Measurements from ENCODE around the gene SREBF2. TPM values are rescaled to one million over a fixed set of nuclear protein-coding genes. Genes with fewer than 3 reads are reported as not detected.

Gene SREBF2
- total RNA-seq, 1 experiment from 2014 or later: 40.0 TPM

GRCh38 chr22:41932353-41932752 lies 99.4 kb downstream of the SREBF2 start:
- H3K36me3 ChIP-seq (ENCODE audit: low read depth, low read length): no peaks in the 10 kb centered on the region
- H2AFZ ChIP-seq (ENCODE audit: low read length): no peak overlapping the region
- H3K79me2 ChIP-seq (ENCODE audit: low read length): no peaks in the 10 kb centered on the region
- no peak for TF ChIP-seq EZH2 (IDR thresholded peaks at IDR 0.05; ENCODE audit: low read length, unreplicated experiment)
- no peak for TF ChIP-seq CTCF (conservative IDR thresholded peaks at IDR 0.05; ENCODE audit: low read depth, low read length)
- H4K20me1 ChIP-seq (ENCODE audit: low read length): no peaks in the 10 kb centered on the region
- no peaks in the 10 kb centered on the region for H3F3A ChIP-seq (ENCODE audit: low read length, unreplicated experiment)
- no peak overlapping the region for H3K4me3 ChIP-seq (ENCODE audit: low read length)
- intact Hi-C loops (cut with micrococcal nuclease): no loop called here
- no peak overlapping the region for H3K9ac ChIP-seq (ENCODE audit: low read length)
- DNase-seq (no peak), ATAC-seq (no peak)
- CTCF ChIA-PET: no interaction called here
- no peaks in the 10 kb centered on the region for H3K9me2 ChIP-seq (replicated peaks; ENCODE audit: low read length)
- POLR2A ChIA-PET (ENCODE audit: unreplicated experiment): no interaction called here
- no peaks in the 10 kb centered on the region for H3K27me3 ChIP-seq (ENCODE audit: low read length)
- H3K4me1 ChIP-seq (ENCODE audit: insufficient read depth, low read length): no peaks in the 10 kb centered on the region
- no peak overlapping the region for H3K27ac ChIP-seq (ENCODE audit: low read length)
- H3K9me3 ChIP-seq (ENCODE audit: low read length): no peaks in the 10 kb centered on the region
- no peak overlapping the region for H3K4me2 ChIP-seq (ENCODE audit: low read length)
- BruUV-seq (replicated peaks): no TSS peak

- ChIA-PET POLR2A (ENCODE audit: unreplicated experiment) (no interaction called here), CTCF (no interaction called here)
- no peak overlapping the region for H3K27ac ChIP-seq (ENCODE audit: low read length)
- H3K9me3 ChIP-seq (ENCODE audit: low read length): no peaks in the 10 kb centered on the region
- no peaks in the 10 kb centered on the region for H3K9me2 ChIP-seq (replicated peaks; ENCODE audit: low read length)
- H3K4me3 ChIP-seq (ENCODE audit: low read length): no peak overlapping the region
- no TSS peak for BruUV-seq (replicated peaks)
- intact Hi-C loops (cut with micrococcal nuclease): no loop called here
- no peak overlapping the region for H3K9ac ChIP-seq (ENCODE audit: low read length)
- H3K4me2 ChIP-seq (ENCODE audit: low read length): no peak overlapping the region
- no peak for ATAC-seq
- peaks cover 2% of the 10 kb centered on the region; the same call in 1 of the 2 replicates for H3K36me3 ChIP-seq (ENCODE audit: low read depth, low read length)
- no peaks in the 10 kb centered on the region for H3F3A ChIP-seq (ENCODE audit: low read length, unreplicated experiment)
- H4K20me1 ChIP-seq (ENCODE audit: low read length): no peaks in the 10 kb centered on the region
- no peaks in the 10 kb centered on the region for H3K4me1 ChIP-seq (ENCODE audit: insufficient read depth, low read length)
- no peaks in the 10 kb centered on the region for H3K79me2 ChIP-seq (ENCODE audit: low read length)
- H2AFZ ChIP-seq (ENCODE audit: low read length): no peak overlapping the region
- TF ChIP-seq CTCF (conservative IDR thresholded peaks at IDR 0.05; ENCODE audit: low read depth, low read length) (no peak), EZH2 (IDR thresholded peaks at IDR 0.05; ENCODE audit: low read length, unreplicated experiment) (no peak)
- DNase-seq: no peak
- no peaks in the 10 kb centered on the region for H3K27me3 ChIP-seq (ENCODE audit: low read length)
These were observed 100.7 kb downstream of the SREBF2 start for GRCh38 chr22:41933411-41934177.

DNA sequence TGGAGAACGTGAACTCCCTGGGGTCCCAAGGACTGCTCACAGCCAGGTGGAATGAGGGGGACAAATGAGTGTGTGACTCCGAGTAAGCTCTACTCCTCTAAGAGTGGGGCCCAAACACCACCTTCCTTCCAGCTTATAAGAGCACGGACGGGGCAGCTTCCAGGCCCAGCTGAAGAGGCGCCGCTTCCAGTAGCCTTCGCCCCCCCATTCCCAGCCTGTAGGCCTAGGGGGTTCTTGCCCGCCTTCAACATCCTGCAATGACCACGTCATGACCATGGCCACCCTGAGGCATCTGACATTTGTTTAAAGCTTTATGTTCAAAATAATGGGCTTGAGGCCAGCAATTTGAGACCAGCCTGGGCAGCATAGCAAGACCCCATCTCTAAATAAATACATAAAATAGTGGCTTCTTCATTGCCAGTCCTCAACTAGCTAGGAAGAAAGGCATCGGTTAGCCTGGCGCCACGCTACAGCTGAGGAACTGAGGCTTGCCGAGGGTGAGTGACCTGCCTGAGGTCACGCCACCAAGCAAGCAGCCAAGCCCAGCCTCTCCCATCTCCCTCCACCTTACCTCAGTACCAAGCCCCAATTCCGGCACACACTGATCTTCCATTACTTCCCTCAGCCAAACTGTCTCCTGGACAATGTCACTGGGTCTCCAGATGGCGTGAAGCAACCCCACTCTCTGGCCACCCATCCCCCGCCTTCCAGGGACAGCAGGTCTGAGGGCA lies 101.5 kb downstream of the SREBF2 start:
- Histone ChIP-seq H3K27ac (ENCODE audit: low read length) (no peak overlapping the region), H3K79me2 (ENCODE audit: low read length) (no peaks in the 10 kb centered on the region), H3K27me3 (ENCODE audit: low read length) (no peaks in the 10 kb centered on the region), H4K20me1 (ENCODE audit: low read length) (no peaks in the 10 kb centered on the region), H3K36me3 (ENCODE audit: low read depth, low read length) (peaks cover 7% of the 10 kb centered on the region; the same call in 1 of the 2 replicates), H3K4me2 (ENCODE audit: low read length) (no peak overlapping the region), H3K4me1 (ENCODE audit: insufficient read depth, low read length) (no peaks in the 10 kb centered on the region), H3K4me3 (ENCODE audit: low read length) (no peak overlapping the region), H3K9ac (ENCODE audit: low read length) (no peak overlapping the region), H2AFZ (ENCODE audit: low read length) (no peak overlapping the region), H3K9me2 (replicated peaks; ENCODE audit: low read length) (no peaks in the 10 kb centered on the region), H3K9me3 (ENCODE audit: low read length) (no peaks in the 10 kb centered on the region), H3F3A (ENCODE audit: low read length, unreplicated experiment) (no peaks in the 10 kb centered on the region)
- ChIA-PET POLR2A (ENCODE audit: unreplicated experiment) (no interaction called here), CTCF (no interaction called here)
- DNase-seq: no peak
- intact Hi-C loops (cut with micrococcal nuclease): no loop called here
- BruUV-seq (replicated peaks): no TSS peak
- ATAC-seq: no peak
- no peak for TF ChIP-seq CTCF (conservative IDR thresholded peaks at IDR 0.05; ENCODE audit: low read depth, low read length)
- no peak for TF ChIP-seq EZH2 (IDR thresholded peaks at IDR 0.05; ENCODE audit: low read length, unreplicated experiment)
- no peak for TF ChIP-seq EZH2phosphoT487 (IDR thresholded peaks at IDR 0.05; ENCODE audit: borderline replicate concordance, low read length)

Measured in PC-3 (cell line).